Left ventricle myocardium superior (tissue), 1 donor: ENCODE data around the gene TAAR1. TPM values are rescaled to one million over a fixed set of nuclear protein-coding genes. Genes with fewer than 3 reads are reported as not detected.
"Not testable (repeated sequence)": the region's sequence is repeated elsewhere in the genome, so short reads cannot be mapped to it uniquely, and the experiment has no call there.

ENCODE experiments used
- ATAC-seq: fragments of 200-7000 bp; cut with Tn5 transposase; one replicate; pipeline ENCODE4 v1.9.1; 2020; ENCODE audit warnings: mild to moderate bottlenecking, moderate library complexity
- DNase-seq: peaks from one replicate; pipeline ENCODE4 v3.0.0-alpha.2; 2020
- intact Hi-C: fragments of 100-400 bp; cut with micrococcal nuclease; formaldehyde crosslinking; loops from one replicate; pipeline ENCODE4 v1.11.0; 2022
- total RNA-seq: library from RNA; stranded (reverse); fragmentation: NEBNext Ultra II Directional; extraction: Animal tissue kit (Norgen Biotek cat#: 25700); gene quantifications from one replicate; pipeline ENCODE4 v1.2.1, GENCODE V29; 2021
- donor health status: DM: no; HTN: yes; CAD: no; lungs with severe emphysema.

Gene TAAR1
- total RNA-seq, 1 donor from 2014 or later = not detected

DNA sequence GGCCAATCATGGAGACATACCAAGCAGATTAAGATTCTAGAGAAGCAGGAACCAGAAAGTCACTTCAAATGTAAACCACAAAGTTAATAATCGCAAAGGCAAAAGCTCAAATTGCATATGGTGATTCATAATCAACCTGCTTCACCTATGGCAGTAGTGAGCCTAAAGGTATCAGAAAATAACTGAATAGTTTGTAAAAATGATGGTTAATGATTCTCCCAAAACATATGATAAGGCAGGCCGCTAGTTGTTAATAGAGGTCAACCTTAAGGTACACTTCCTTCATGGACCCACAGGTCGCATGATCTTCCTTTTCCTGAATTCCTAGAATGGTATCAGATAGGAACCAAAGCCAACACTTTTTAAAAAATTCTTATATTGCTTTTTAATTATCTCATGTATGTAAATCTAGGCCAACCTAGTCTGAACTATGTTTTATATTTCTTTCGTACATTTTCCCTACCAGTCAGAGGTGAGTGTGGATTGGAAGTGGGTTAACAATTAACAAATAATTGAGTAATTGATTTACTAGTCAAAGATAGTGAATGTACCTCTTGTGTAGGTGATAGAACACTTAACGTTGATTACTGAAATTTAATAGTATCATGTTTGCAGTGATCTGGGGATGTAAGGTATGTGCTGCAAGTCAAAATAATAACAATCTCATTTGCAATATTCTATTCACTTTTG is 51.3 kb downstream of the TAAR1 start:
- ATAC-seq = no peak
- no peak for DNase-seq
- intact Hi-C loops = no loop called here

DNA sequence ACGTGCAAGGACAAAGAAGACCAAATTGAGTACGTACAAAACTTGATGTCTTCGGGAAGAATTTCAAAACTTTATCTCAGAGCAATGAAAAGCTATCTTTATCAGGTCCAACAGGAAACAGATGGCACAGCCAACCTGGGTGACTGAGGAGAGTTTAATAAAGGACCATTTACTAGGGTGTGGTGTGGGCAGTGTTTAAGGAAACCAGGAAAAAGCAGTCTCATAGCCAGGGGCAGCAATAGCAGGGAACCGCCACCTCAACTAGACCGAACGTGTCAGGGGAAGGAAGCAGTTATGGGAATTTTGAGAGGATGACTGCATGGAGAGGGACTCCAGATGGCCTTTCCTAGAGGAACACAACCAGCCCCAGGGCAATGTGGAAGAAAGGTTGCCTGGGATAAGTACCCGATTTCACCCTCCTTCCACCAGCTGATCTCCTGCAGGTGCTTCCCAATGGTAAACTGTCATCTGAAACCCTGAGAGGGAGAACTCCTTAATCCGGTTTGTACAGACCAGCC is 54.3 kb downstream of the TAAR1 start:
- ATAC-seq (no peak), DNase-seq (no peak)
- intact Hi-C loops = no loop called here

DNA sequence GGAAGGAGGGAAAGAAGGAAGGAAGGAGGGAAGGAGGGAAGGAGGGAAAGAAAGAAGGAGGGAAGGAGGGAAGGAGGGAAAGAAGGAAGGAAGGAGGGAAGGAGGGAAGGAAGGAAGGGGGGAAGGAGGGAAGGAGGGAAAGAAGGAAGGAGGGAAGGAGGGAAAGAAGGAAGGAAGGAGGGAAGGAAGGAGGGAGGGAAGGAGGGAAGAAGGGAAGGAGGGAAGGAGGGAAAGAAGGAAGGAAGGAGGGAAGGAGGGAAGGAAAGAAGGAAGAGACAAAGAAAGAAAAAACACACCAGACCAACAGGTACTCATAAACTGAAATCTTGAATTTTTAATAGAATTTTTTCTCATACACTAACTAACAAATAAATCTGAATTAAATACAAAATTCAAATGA is 58.1 kb downstream of the TAAR1 start:
- ATAC-seq, intact Hi-C loops, DNase-seq: not testable (repeated sequence)

DNA sequence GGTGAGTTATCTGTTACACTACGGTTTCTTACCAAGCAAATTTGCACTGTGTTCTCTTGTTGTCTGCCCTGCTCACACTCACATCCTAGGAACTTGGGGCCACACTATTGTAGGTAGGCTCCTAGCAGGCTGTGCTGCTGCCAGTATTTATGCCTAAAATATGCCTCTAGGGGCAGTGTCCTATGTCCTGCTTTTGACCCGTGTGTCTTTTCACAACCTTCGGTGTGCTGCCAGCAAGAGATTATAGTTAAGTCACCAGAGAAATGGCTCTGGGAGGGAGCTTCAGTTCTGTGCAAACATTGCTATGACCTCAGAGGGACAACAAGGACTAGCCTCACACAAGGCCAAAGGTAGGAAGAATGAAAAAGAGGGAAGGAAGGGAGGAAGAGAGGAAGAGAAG is 60.5 kb downstream of the TAAR1 start:
- ATAC-seq (no peak), DNase-seq (no peak)
- intact Hi-C loops = no loop called here

DNA sequence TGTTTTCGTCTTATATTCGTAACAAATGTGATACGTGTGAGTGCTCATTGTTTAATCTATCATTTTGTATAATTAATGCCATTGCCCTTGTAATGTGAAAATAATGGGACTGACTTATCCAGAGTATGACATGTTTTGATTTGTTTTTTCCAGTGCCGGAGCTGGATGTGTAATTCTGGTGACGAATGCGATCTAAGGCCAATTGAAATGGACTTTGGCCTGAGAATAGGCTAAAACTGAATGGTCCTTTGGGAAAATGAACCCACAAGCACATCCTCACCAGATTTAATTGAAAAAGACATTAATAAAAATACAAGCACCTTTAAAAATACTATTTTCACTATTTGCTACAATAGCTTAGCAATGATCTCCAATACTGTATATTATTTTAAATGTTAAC is 62.8 kb downstream of the TAAR1 start:
- ATAC-seq (no peak), DNase-seq (no peak)
- intact Hi-C loops = no loop called here

Other genes with a start within 250 kb of the TAAR1 start
- gene STX7, start 146.1 kb downstream of the TAAR1 start, total RNA-seq = 59.0 TPM
- gene TAAR9, start 120.9 kb downstream of the TAAR1 start, total RNA-seq = not detected
- gene TAAR8, start 106.5 kb downstream of the TAAR1 start, total RNA-seq = not detected
- not detected for gene TAAR6, start 88.9 kb downstream of the TAAR1 start, total RNA-seq
- gene TAAR5, start 69.4 kb downstream of the TAAR1 start, total RNA-seq = not detected
- not detected for gene TAAR2, start 34.9 kb downstream of the TAAR1 start, total RNA-seq
- gene VNN1, start 54.9 kb upstream of the TAAR1 start, total RNA-seq = 1.9 TPM
- gene VNN2, start 98.7 kb upstream of the TAAR1 start, total RNA-seq = 1.9 TPM
- gene SLC18B1, start 139.5 kb upstream of the TAAR1 start, total RNA-seq = 3.3 TPM
- 471 TPM for gene RPS12, start 155.4 kb upstream of the TAAR1 start, total RNA-seq